Measurements from ENCODE around the gene DCTPP1. TPM values are rescaled to one million over a fixed set of nuclear protein-coding genes. Genes with fewer than 3 reads are reported as not detected.

Gene DCTPP1
- total and polyA plus RNA-seq, 9 of the 15 experiments (the other 6 are each of a cell fraction or from before 2014, with no cell fraction given) = 45.0 to 132 (median 80.6) TPM

- TF ChIP-seq DLX4 (CRISPR knock-in tag; IDR thresholded peaks at IDR 0.05) (no peak), CREB5 (CRISPR knock-in tag; IDR thresholded peaks at IDR 0.05) (no peak), RUNX1 (IDR thresholded peaks at IDR 0.05; ENCODE audit: low read depth) (no peak), ZSCAN32 (CRISPR knock-in tag; IDR thresholded peaks at IDR 0.05) (0 out of 2 replicates have a peak, but pooled peaks have one; percentile 21), ELF2 (CRISPR knock-in tag; IDR thresholded peaks at IDR 0.05) (no peak), RCOR1 (IDR thresholded peaks at IDR 0.05; ENCODE audit: borderline replicate concordance in 1 of 2, low read depth in 2 of 2, low read length in 2 of 2) (peak in 1 of 2 experiments; percentile 40; a peak in 2 of 4 replicates), BRD4 (IDR thresholded peaks at IDR 0.05) (peak; percentile 6; the same call in 1 of the 2 replicates), NEUROD1 (IDR thresholded peaks at IDR 0.05; ENCODE audit: borderline replicate concordance, low read depth, low read length, partially characterized antibody) (peak; percentile 7), TEAD1 (CRISPR knock-in tag; IDR thresholded peaks at IDR 0.05) (peak in 1 of 2 experiments; percentile 73; a peak in 1 of 4 replicates), CXXC5 (CRISPR knock-in tag; IDR thresholded peaks at IDR 0.05) (peak; percentile 31; the same call in 1 of the 2 replicates), WHSC1 (IDR thresholded peaks at IDR 0.05; ENCODE audit: low read length) (no peak), LEF1 (IDR thresholded peaks at IDR 0.05) (no peak), ZNF263 (CRISPR knock-in tag; IDR thresholded peaks at IDR 0.05; ENCODE audit: borderline replicate concordance) (peak; percentile 40; the same call in 1 of the 2 replicates), ZEB2 (IDR thresholded peaks at IDR 0.05) (no peak), MEF2D (tag; conservative IDR thresholded peaks at IDR 0.05; ENCODE audit: low read depth) (no peak; the same call in 1 of the 2 replicates), MXI1 (IDR thresholded peaks at IDR 0.05; ENCODE audit: low read depth, low read length) (peak; percentile 44; the same call in 1 of the 2 replicates), HMGXB4 (CRISPR knock-in tag; IDR thresholded peaks at IDR 0.05) (no peak)
- TF ChIP-seq, protein P1, sequence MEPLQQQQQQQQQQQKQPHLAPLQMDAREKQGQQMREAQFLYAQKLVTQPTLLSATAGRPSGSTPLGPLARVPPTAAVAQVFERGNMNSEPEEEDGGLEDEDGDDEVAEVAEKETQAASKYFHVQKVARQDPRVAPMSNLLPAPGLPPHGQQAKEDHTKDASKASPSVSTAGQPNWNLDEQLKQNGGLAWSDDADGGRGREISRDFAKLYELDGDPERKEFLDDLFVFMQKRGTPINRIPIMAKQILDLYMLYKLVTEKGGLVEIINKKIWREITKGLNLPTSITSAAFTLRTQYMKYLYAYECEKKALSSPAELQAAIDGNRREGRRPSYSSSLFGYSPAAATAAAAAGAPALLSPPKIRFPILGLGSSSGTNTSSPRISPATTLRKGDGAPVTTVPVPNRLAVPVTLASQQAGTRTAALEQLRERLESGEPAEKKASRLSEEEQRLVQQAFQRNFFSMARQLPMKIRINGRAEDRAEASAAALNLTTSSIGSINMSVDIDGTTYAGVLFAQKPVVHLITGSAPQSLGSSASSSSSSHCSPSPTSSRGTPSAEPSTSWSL (CRISPR knock-in tag; IDR thresholded peaks at IDR 0.05; ENCODE audit: borderline replicate concordance) = peak; percentile 19; the same call in 1 of the 2 replicates
- TF ChIP-seq, protein P2, sequence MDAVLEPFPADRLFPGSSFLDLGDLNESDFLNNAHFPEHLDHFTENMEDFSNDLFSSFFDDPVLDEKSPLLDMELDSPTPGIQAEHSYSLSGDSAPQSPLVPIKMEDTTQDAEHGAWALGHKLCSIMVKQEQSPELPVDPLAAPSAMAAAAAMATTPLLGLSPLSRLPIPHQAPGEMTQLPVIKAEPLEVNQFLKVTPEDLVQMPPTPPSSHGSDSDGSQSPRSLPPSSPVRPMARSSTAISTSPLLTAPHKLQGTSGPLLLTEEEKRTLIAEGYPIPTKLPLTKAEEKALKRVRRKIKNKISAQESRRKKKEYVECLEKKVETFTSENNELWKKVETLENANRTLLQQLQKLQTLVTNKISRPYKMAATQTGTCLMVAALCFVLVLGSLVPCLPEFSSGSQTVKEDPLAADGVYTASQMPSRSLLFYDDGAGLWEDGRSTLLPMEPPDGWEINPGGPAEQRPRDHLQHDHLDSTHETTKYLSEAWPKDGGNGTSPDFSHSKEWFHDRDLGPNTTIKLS (IDR thresholded peaks at IDR 0.05; ENCODE audit: borderline replicate concordance, low read depth) = no peak
Measured at GRCh38 chr16:30378236-30379157, 51.3 kb downstream of the DCTPP1 start (continued).

Measured in K562 (cell line).